Tibial nerve (tissue), 4 donors: ENCODE results near the gene ZDHHC1. TPM values are rescaled to one million over a fixed set of nuclear protein-coding genes. Genes with fewer than 3 reads are reported as not detected.

ENCODE experiments used
- DNase-seq, 2 donors: peaks; one replicate each; pipeline ENCODE4 v3.0.0-alpha.2; 2019; ENCODE audit warnings: low spot score in 2 of 2
- H3K27ac ChIP-seq, 4 donors: fragments of 200-600 bp; sonication (generic) in 3 of 4; one replicate each; pipeline ENCODE4 v1.5.1; 2017 to 2019; ENCODE audit warnings: mild to moderate bottlenecking in 1 of 4
- H3K27me3 ChIP-seq, 2 donors: fragments of 200-600 bp; sonication (generic) in 1 of 2; one replicate each; pipeline versions ENCODE4 v1.5.1 to v1.6.0; 2017 to 2019
- H3K36me3 ChIP-seq, 3 donors: fragments of 200-600 bp; sonication (generic); one replicate each; pipeline ENCODE4 v1.5.1; 2018 to 2019
- H3K4me1 ChIP-seq, 4 donors: fragments of 200-600 bp; sonication (generic) in 3 of 4; one replicate each; pipeline ENCODE4 v1.5.1; 2017 to 2019
- H3K4me3 ChIP-seq, 4 donors: fragments of 200-600 bp; sonication (generic) in 3 of 4; one replicate each; pipeline ENCODE4 v1.5.1; 2017 to 2019; ENCODE audit warnings: mild to moderate bottlenecking in 1 of 4, moderate library complexity in 1 of 4
- H3K9me3 ChIP-seq, 4 donors: fragments of 200-600 bp; sonication (generic) in 3 of 4; one replicate each; pipeline ENCODE4 v1.5.1; 2017 to 2019
- CTCF ChIP-seq, 5 experiments: fragments of 200-600 bp in 3 of 5; fragments of 450-650 bp in 2 of 5; sonication (generic) in 3 of 5; IDR thresholded peaks; one replicate each; pipeline ENCODE4 v1.5.1; 2016 to 2019; ENCODE audit warnings: antibody characterized with exemption in 5 of 5, mild to moderate bottlenecking in 3 of 5, moderate library complexity in 2 of 5
- EP300 ChIP-seq, 2 donors: sonication (generic); formaldehyde crosslinking; IDR thresholded peaks; one replicate each; pipeline ENCODE4 v1.6.1; 2017; ENCODE audit warnings: antibody characterized with exemption in 2 of 2, mild to moderate bottlenecking in 1 of 2
- POLR2A ChIP-seq, 2 donors: fragments of 450-650 bp; IDR thresholded peaks; one replicate each; pipeline ENCODE4 v1.6.1; 2017; ENCODE audit warnings: antibody characterized with exemption in 2 of 2, mild to moderate bottlenecking in 2 of 2, moderate library complexity in 2 of 2
- WGBS, 2 donors: methylation state at CpG; one replicate each; pipeline ENCODE4 v1.1.5; 2018; 5-methylcytosine and 5-hydroxymethylcytosine counted together
- total RNA-seq, 4 donors: library from RNA; depleted of rRNA; stranded (reverse); fragments of >200 nt; gene quantifications; one replicate each; pipeline ENCODE4 v1.1.0, GENCODE V29; 2016

Gene ZDHHC1
- total RNA-seq, result 10 to 100 TPM; 24.3 to 46.2 (median 32.8) TPM

- TF ChIP-seq CTCF (IDR thresholded peaks at IDR 0.05) (peak; percentile 58 to 83 (median 64)), POLR2A (IDR thresholded peaks at IDR 0.05) (peak in 1 of 2 donors; percentile 24), EP300 (IDR thresholded peaks at IDR 0.05) (peak in 1 of 2 donors; percentile 54)
- Histone ChIP-seq H3K9me3 (no peaks in the 10 kb centered on the region), H3K27ac (peak within 1 kb of the TSS; percentile 49 to 92 (median 83)), H3K36me3 (no peaks in the 10 kb centered on the region), H3K4me3 (peak within 1 kb of the TSS; percentile 61 to 92 (median 77)), H3K27me3 (no peaks in the 10 kb centered on the region), H3K4me1 (peaks cover 0 to 27% (median 9%) of the 10 kb centered on the region in 4 donors)
- no peak for DNase-seq
- 0 to 1% methylated on average over 33 to 62 of the region's 73 CpGs for WGBS, 2 donors
Measured at GRCh38 chr16:67415872-67416793, at the start of gene ZDHHC1. Gene ZDHHC1, minus strand, starts transcription at chr16:67416477. Its CDS starts 8,702 bp downstream, at chr16:67407775.

- Histone ChIP-seq H3K9me3 (no peaks in the 10 kb centered on the region), H3K27me3 (no peaks in the 10 kb centered on the region), H3K4me3 (no peak overlapping the region), H3K27ac (peak overlapping the region in 1 of 4 donors; percentile 60), H3K36me3 (no peaks in the 10 kb centered on the region), H3K4me1 (peaks cover 5 to 73% (median 43%) of the 10 kb centered on the region in 4 donors)
- TF ChIP-seq EP300 (IDR thresholded peaks at IDR 0.05), result no peak
- no peak for TF ChIP-seq CTCF (IDR thresholded peaks at IDR 0.05)
- no peak for TF ChIP-seq POLR2A (IDR thresholded peaks at IDR 0.05)
- WGBS, 2 donors, result 80 to 83% methylated on average over 1 to 2 of the region's 2 CpGs
- no peak for DNase-seq
Measured at GRCh38 chr16:67464565-67464964, 48.3 kb upstream of the ZDHHC1 start.

GRCh38 chr16:67463691-67464090 is 47.4 kb upstream of the ZDHHC1 start:
- Histone ChIP-seq H3K27ac (peak overlapping the region in 1 of 4 donors; percentile 60), H3K4me1 (peaks cover 8 to 80% (median 52%) of the 10 kb centered on the region in 4 donors), H3K36me3 (no peaks in the 10 kb centered on the region), H3K9me3 (no peaks in the 10 kb centered on the region), H3K27me3 (no peaks in the 10 kb centered on the region), H3K4me3 (no peak overlapping the region)
- no peak for TF ChIP-seq POLR2A (IDR thresholded peaks at IDR 0.05)
- no peak for TF ChIP-seq CTCF (IDR thresholded peaks at IDR 0.05)
- no peak for TF ChIP-seq EP300 (IDR thresholded peaks at IDR 0.05)
- WGBS, 2 donors, result 84 to 89% methylated on average over 4 of the region's 4 CpGs
- no peak for DNase-seq

- Histone ChIP-seq H3K4me1 (peaks cover 8 to 81% (median 59%) of the 10 kb centered on the region in 4 donors), H3K4me3 (no peak overlapping the region)
Measured at GRCh38 chr16:67463059-67463458, 46.8 kb upstream of the ZDHHC1 start.

More at GRCh38 chr16:67463059-67463458, 46.8 kb upstream of the ZDHHC1 start:
- DNase-seq, result no peak
- Histone ChIP-seq H3K27ac (peak overlapping the region in 1 of 4 donors; percentile 74), H3K9me3 (no peaks in the 10 kb centered on the region), H3K36me3 (no peaks in the 10 kb centered on the region), H3K27me3 (no peaks in the 10 kb centered on the region)
- WGBS, 2 donors, result 67 to 73% methylated on average over 5 of the region's 5 CpGs
- no peak for TF ChIP-seq EP300 (IDR thresholded peaks at IDR 0.05)
- no peak for TF ChIP-seq POLR2A (IDR thresholded peaks at IDR 0.05)
- TF ChIP-seq CTCF (IDR thresholded peaks at IDR 0.05), result no peak
